Vagina (tissue), 2 donors: ENCODE measurements around the gene CASP6.

ENCODE experiments used
- CTCF ChIP-seq, 3 experiments: fragments of 450-650 bp in 2 of 3; fragments of 200-600 bp in 1 of 3; sonication (generic) in 1 of 3; IDR thresholded peaks; one replicate each; pipeline ENCODE4 v1.5.1; 2017 to 2019; ENCODE audit warnings: antibody characterized with exemption in 3 of 3, mild to moderate bottlenecking in 2 of 3, moderate library complexity in 2 of 3
- POLR2A ChIP-seq, 2 donors: fragments of 450-650 bp; IDR thresholded peaks; one replicate each; pipeline ENCODE4 v1.6.1; 2017; ENCODE audit warnings: antibody characterized with exemption in 2 of 2, mild to moderate bottlenecking in 2 of 2, moderate library complexity in 2 of 2
- POLR2AphosphoS5 ChIP-seq, 2 donors: sonication (generic); formaldehyde crosslinking; IDR thresholded peaks; one replicate each; pipeline ENCODE4 v1.9.0; 2017; ENCODE audit warnings: antibody characterized with exemption in 2 of 2, mild to moderate bottlenecking in 2 of 2, low read depth in 1 of 2; ENCODE audit not compliant: insufficient read depth in 1 of 2

- TF ChIP-seq CTCF (IDR thresholded peaks at IDR 0.05) (no peak), POLR2AphosphoS5 (IDR thresholded peaks at IDR 0.05; ENCODE audit: insufficient read depth in 1 of 2, low read depth in 1 of 2) (no peak), POLR2A (IDR thresholded peaks at IDR 0.05) (no peak)
These were observed 27.4 kb downstream of the CASP6 start for GRCh38 chr4:109675843-109676242.
